Measurements from ENCODE around the gene NPIPB2. TPM values are rescaled to one million over a fixed set of nuclear protein-coding genes. Genes with fewer than 3 reads are reported as not detected.

The NPIPB2 gene
- polyA plus RNA-seq, 1 donor (not counting 4 experiments of a cell fraction or from before 2014, with no cell fraction given), result 5.5 TPM

DNA sequence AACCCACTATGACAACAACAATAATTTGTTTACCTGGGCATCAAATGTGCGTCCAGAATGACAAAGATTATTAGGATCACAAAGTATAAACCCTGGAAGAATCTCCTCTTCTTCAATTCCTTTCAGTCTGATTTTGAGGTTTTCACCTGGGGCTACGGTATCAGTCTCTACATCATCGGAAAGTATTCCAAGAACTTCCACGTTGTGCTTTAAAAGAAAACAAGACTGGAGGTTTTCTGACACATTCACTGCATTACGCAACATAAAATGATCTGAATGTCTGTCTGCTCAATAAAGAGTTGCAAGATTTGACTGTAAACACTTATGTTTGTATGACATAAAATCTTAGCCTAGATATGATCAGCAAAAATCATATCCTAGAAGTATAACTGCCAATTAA, 64.5 kb downstream of the NPIPB2 start:
- TF ChIP-seq CTCF (optimal IDR thresholded peaks at IDR 0.05 in 1 of 3, IDR thresholded peaks at IDR 0.05 in 1 of 3, conservative IDR thresholded peaks at IDR 0.05 in 1 of 3; ENCODE audit: extremely low read depth in 1 of 3, insufficient read depth in 2 of 3, low read length in 3 of 3), result no peak
- H3K9me3 ChIP-seq (ENCODE audit: control insufficient read depth, low read depth, low read length), result no peaks in the 10 kb centered on the region
- no peaks in the 10 kb centered on the region for H4K20me1 ChIP-seq (ENCODE audit: control insufficient read depth, extremely low read depth, insufficient read depth, low read length)
- no peak overlapping the region for H3K9ac ChIP-seq (ENCODE audit: control insufficient read depth, extremely low read depth, insufficient read depth, low read length)
- H3K4me2 ChIP-seq (ENCODE audit: control insufficient read depth, extremely low read depth, insufficient read depth, low read depth, low read length), result no peak overlapping the region
- no peak for FAIRE-seq
- no peaks in the 10 kb centered on the region for H3K4me1 ChIP-seq (ENCODE audit: control insufficient read depth, extremely low read depth, insufficient read depth, low read length)
- no peak overlapping the region for H2AFZ ChIP-seq (ENCODE audit: control insufficient read depth, low read length)
- peaks cover 20 to 25% of the 10 kb centered on the region in 2 experiments for H3K36me3 ChIP-seq (ENCODE audit: control insufficient read depth in 2 of 2, extremely low read depth in 1 of 2, insufficient read depth in 2 of 2, low read length in 2 of 2)
- no peaks in the 10 kb centered on the region for H3K27me3 ChIP-seq (ENCODE audit: control insufficient read depth, extremely low read depth, insufficient read depth, low read length)
- dilution Hi-C loops (cut with MboI; ENCODE audit: extremely low pct_ligation_motif_present, low sequenced_read_pairs), result no loop called here
- DNase-seq (ENCODE audit: low read depth, low spot score), result no peak
- no peak overlapping the region for H3K4me3 ChIP-seq (ENCODE audit: control insufficient read depth in 2 of 3, extremely low read depth in 1 of 3, insufficient read depth in 2 of 3, low read depth in 1 of 3, low read length in 3 of 3)
- H3K27ac ChIP-seq (ENCODE audit: control insufficient read depth, insufficient read depth, low read length), result no peak overlapping the region
- peaks cover 3% of the 10 kb centered on the region for H3K79me2 ChIP-seq (ENCODE audit: control insufficient read depth, insufficient read depth, low read length)
- no peaks in the 10 kb centered on the region for H3K9me1 ChIP-seq (ENCODE audit: control insufficient read depth, extremely low read depth, insufficient read depth, low read length)

Small RNA genes lying within 50 kb of the gene (small RNA-seq; reads per million reads assigned to genes)
- gene AC007216.5 (ENCODE audit: insufficient read length in 3 of 3, low read depth in 3 of 3, low replicate concordance in 1 of 3) (0 reads per million in 3 experiments), gene COX6CP1 (ENCODE audit: insufficient read length in 3 of 3, low read depth in 3 of 3, low replicate concordance in 1 of 3) (0 reads per million in 3 experiments), gene UBL5P4 (ENCODE audit: insufficient read length in 3 of 3, low read depth in 3 of 3, low replicate concordance in 1 of 3) (0 reads per million in 3 experiments)

Other genes starting within 250 kb of the NPIPB2 start
- 34.2 to 50.3 TPM (median 35.9 TPM) in 3 replicates for gene TXNDC11, start 199.2 kb downstream of the NPIPB2 start, polyA plus RNA-seq
- 23.0 to 51.4 TPM (median 43.9 TPM) in 3 replicates for gene ZC3H7A, start 144.8 kb downstream of the NPIPB2 start, polyA plus RNA-seq
- 84.2 to 185 TPM (median 172 TPM) in 3 replicates for gene RSL1D1, start 90.5 kb downstream of the NPIPB2 start, polyA plus RNA-seq
- 94.4 to 163 TPM (median 118 TPM) in 3 replicates for gene GSPT1, start 26.1 kb downstream of the NPIPB2 start, polyA plus RNA-seq
- 0.13 TPM in 1 of 3 replicates, not detected in the others for gene TNFRSF17, start 23.2 kb upstream of the NPIPB2 start, polyA plus RNA-seq
- gene SNX29, start 34.7 kb upstream of the NPIPB2 start, polyA plus RNA-seq, result 9.6 to 17.5 TPM (median 11.3 TPM) in 3 replicates